IMR-90 (cell line): Measurements from ENCODE around the gene PITPNB. TPM values are rescaled to one million over a fixed set of nuclear protein-coding genes. Genes with fewer than 3 reads are reported as not detected.

Experiments
- ATAC-seq: fragments of 200-7000 bp; cut with Tn5 transposase; 2 replicates; pipeline ENCODE4 v1.9.1; 2020; ENCODE audit warnings: low read depth, mild to moderate bottlenecking, moderate library complexity
- BruUV-seq: library from RNA; stranded (reverse); fragments of 400-500 nt; replicated peaks from 2 replicates; lab custom pipeline; 2021; lab: Mats Ljungman, UMichigan
- CTCF ChIA-PET: fragments of 300-600 bp; formaldehyde crosslinking; extraction: SDS; loops from one replicate; lab custom pipeline; 2021; ENCODE audit warnings: antibody characterized with exemption; lab: Yijun Ruan, JAX
- POLR2A ChIA-PET: fragments of 300-600 bp; sonication (Branson Sonifier 250); formaldehyde crosslinking; loops from one replicate; lab custom pipeline; 2022; ENCODE audit warnings: antibody characterized with exemption; ENCODE audit not compliant: unreplicated experiment; lab: Charles Lee
- DNase-seq: peaks from one replicate; pipeline ENCODE4 v3.0.0; 2013
- H2AFZ ChIP-seq: replicated peaks from 2 replicates; pipeline ENCODE3; 2013; ENCODE audit warnings: low read length, mild to moderate bottlenecking; ENCODE audit not compliant: poor library complexity
- H2AK5ac ChIP-seq: 2 replicates; pipeline ENCODE4 v1.6.1; 2013; ENCODE audit warnings: low read depth, low read length, inconsistent platforms
- H2AK9ac ChIP-seq: replicated peaks from 2 replicates; pipeline ENCODE3; 2013; ENCODE audit warnings: mild to moderate bottlenecking, low read depth, low read length, moderate library complexity; ENCODE audit not compliant: poor library complexity
- H2BK120ac ChIP-seq: 2 replicates; pipeline ENCODE4 v1.6.1; 2013; ENCODE audit warnings: low read depth, low read length, inconsistent platforms
- H2BK15ac ChIP-seq: 3 replicates; pipeline ENCODE4 v1.6.1; 2013; ENCODE audit warnings: low read depth, low read length, inconsistent platforms
- H2BK20ac ChIP-seq: 2 replicates; pipeline ENCODE4 v1.6.1; 2013; ENCODE audit warnings: low read depth, mild to moderate bottlenecking, inconsistent platforms, low read length, moderate library complexity
- H2BK5ac ChIP-seq: 2 replicates; pipeline ENCODE4 v1.6.1; 2013; ENCODE audit warnings: mild to moderate bottlenecking, low read depth, low read length, inconsistent platforms; ENCODE audit not compliant: poor library complexity, severe bottlenecking
- H3K14ac ChIP-seq: replicated peaks from 2 replicates; pipeline ENCODE4 v1.6.1; 2013; ENCODE audit warnings: low read depth, low read length, inconsistent platforms
- H3K18ac ChIP-seq: 2 replicates; pipeline ENCODE4 v1.6.1; 2013; ENCODE audit warnings: low read depth, low read length, control low read depth
- H3K23ac ChIP-seq: 2 replicates; pipeline ENCODE4 v1.6.1; 2013; ENCODE audit warnings: low read depth, low read length, inconsistent platforms
- H3K27ac ChIP-seq: 2 replicates; pipeline ENCODE4 v1.5.1; 2013; ENCODE audit warnings: mild to moderate bottlenecking, control low read depth, low read length; ENCODE audit not compliant: insufficient read depth
- H3K27me3 ChIP-seq: 2 replicates; pipeline ENCODE4 v1.6.1; 2013; ENCODE audit warnings: low read length; ENCODE audit not compliant: control insufficient read depth, insufficient read depth
- H3K36me3 ChIP-seq: 2 replicates; pipeline ENCODE4 v1.6.1; 2013; ENCODE audit warnings: low read length, mixed read lengths; ENCODE audit not compliant: control insufficient read depth, insufficient read depth
- H3K4ac ChIP-seq: 2 replicates; pipeline ENCODE4 v1.6.1; 2013; ENCODE audit warnings: low read depth, low read length, inconsistent platforms
- H3K4me1 ChIP-seq: 2 replicates; pipeline ENCODE4 v1.6.1; 2013; ENCODE audit warnings: low read length, mixed read lengths; ENCODE audit not compliant: control insufficient read depth, insufficient read depth
- H3K4me2 ChIP-seq: 2 replicates; pipeline ENCODE4 v1.6.1; 2013; ENCODE audit warnings: low read depth, mild to moderate bottlenecking, control low read depth, low read length, moderate library complexity
- H3K4me3 ChIP-seq: 2 replicates; pipeline ENCODE4 v1.5.1; 2013; ENCODE audit warnings: low read depth, mild to moderate bottlenecking, control low read depth, low read length, moderate library complexity; ENCODE audit not compliant: insufficient read depth
- H3K56ac ChIP-seq: 2 replicates; pipeline ENCODE4 v1.6.1; 2013; ENCODE audit warnings: low read length, inconsistent platforms; ENCODE audit not compliant: insufficient read depth; ENCODE audit errors: extremely low read depth
- H3K79me1 ChIP-seq, 2 experiments: 2 replicates each; pipeline ENCODE4 v1.6.1; 2013; ENCODE audit warnings: low read length in 2 of 2, inconsistent platforms in 1 of 2, low read depth in 1 of 2
- H3K9ac ChIP-seq: 2 replicates; pipeline ENCODE4 v1.6.1; 2013; ENCODE audit warnings: low read depth, low read length, control low read depth
- H3K9me1 ChIP-seq: 2 replicates; pipeline ENCODE4 v1.6.1; 2013; ENCODE audit warnings: low read length, inconsistent platforms; ENCODE audit not compliant: insufficient read depth
- H3K9me3 ChIP-seq: 2 replicates; pipeline ENCODE4 v1.6.1; 2013; ENCODE audit warnings: low read length; ENCODE audit not compliant: control insufficient read depth, insufficient read depth
- H4K20me1 ChIP-seq: 2 replicates; pipeline ENCODE4 v1.6.1; 2013; ENCODE audit warnings: low read length, inconsistent platforms; ENCODE audit not compliant: insufficient read depth
- H4K5ac ChIP-seq: 2 replicates; pipeline ENCODE4 v1.6.1; 2013; ENCODE audit warnings: mild to moderate bottlenecking, low read depth, low read length, control low read depth
- H4K8ac ChIP-seq, 2 experiments: 2 replicates each; pipeline ENCODE4 v1.6.1; 2013; ENCODE audit warnings: low read depth in 2 of 2, low read length in 2 of 2, control low read depth in 1 of 2, inconsistent platforms in 1 of 2
- H4K91ac ChIP-seq: 2 replicates; pipeline ENCODE4 v1.6.1; 2013; ENCODE audit warnings: low read depth, low read length, inconsistent platforms; ENCODE audit not compliant: insufficient read depth
- BHLHE40 ChIP-seq: fragments of 150-350 bp; IDR thresholded peaks from 2 replicates; pipeline ENCODE4 v1.6.1; 2016; ENCODE audit warnings: mild to moderate bottlenecking, low read depth, low read length
- CEBPB ChIP-seq: IDR thresholded peaks from 2 replicates; pipeline ENCODE4 v1.6.1; 2012; ENCODE audit warnings: low read depth, low read length, improper control_type of control experiment
- CHD1 ChIP-seq: IDR thresholded peaks from 2 replicates; pipeline ENCODE4 v1.6.1; 2012; ENCODE audit warnings: low read depth, low read length, improper control_type of control experiment
- CTCF ChIP-seq: conservative IDR thresholded peaks from 2 replicates; pipeline ENCODE4 v1.5.1; 2012; ENCODE audit warnings: mild to moderate bottlenecking, low read depth, low read length, improper control_type of control experiment
- ELK1 ChIP-seq: fragments of 150-350 bp; IDR thresholded peaks from 2 replicates; pipeline ENCODE4 v1.6.1; 2016; ENCODE audit warnings: low read depth, mild to moderate bottlenecking, low read length, moderate library complexity, borderline replicate concordance
- FOS ChIP-seq: fragments of 150-350 bp; IDR thresholded peaks from 2 replicates; pipeline ENCODE4 v1.6.1; 2016; ENCODE audit warnings: low read depth, low read length
- MAFK ChIP-seq: IDR thresholded peaks from 2 replicates; pipeline ENCODE4 v1.6.1; 2012; ENCODE audit warnings: low read depth, low read length, improper control_type of control experiment
- MAZ ChIP-seq: IDR thresholded peaks from 2 replicates; pipeline ENCODE4 v1.6.1; 2012; ENCODE audit warnings: low read depth, mild to moderate bottlenecking, low read length, improper control_type of control experiment, moderate library complexity, borderline replicate concordance
- MXI1 ChIP-seq: IDR thresholded peaks from 2 replicates; pipeline ENCODE4 v1.6.1; 2012; ENCODE audit warnings: low read depth, mild to moderate bottlenecking, low read length, moderate library complexity, borderline replicate concordance
- NFE2L2 ChIP-seq: fragments of 150-350 bp; IDR thresholded peaks from 2 replicates; pipeline ENCODE4 v1.6.1; 2016; ENCODE audit warnings: low read depth, mild to moderate bottlenecking, low read length
- POLR2A ChIP-seq: IDR thresholded peaks from 2 replicates; pipeline ENCODE4 v1.6.1; 2012; ENCODE audit warnings: mild to moderate bottlenecking, low read depth, low read length
- RAD21 ChIP-seq: IDR thresholded peaks from 2 replicates; pipeline ENCODE4 v1.6.1; 2012; ENCODE audit warnings: low read length, improper control_type of control experiment
- RCOR1 ChIP-seq: IDR thresholded peaks from 2 replicates; pipeline ENCODE4 v1.6.1; 2012; ENCODE audit warnings: mild to moderate bottlenecking, low read length, improper control_type of control experiment; ENCODE audit not compliant: insufficient replicate concordance
- RFX5 ChIP-seq: IDR thresholded peaks from 2 replicates; pipeline ENCODE4 v1.8.0; 2012; ENCODE audit warnings: low read depth, mild to moderate bottlenecking, low read length, moderate library complexity
- SMC3 ChIP-seq: fragments of 150-350 bp; IDR thresholded peaks from 2 replicates; pipeline ENCODE4 v1.6.1; 2016; ENCODE audit warnings: low read depth, mild to moderate bottlenecking, antibody characterized with exemption, low read length, moderate library complexity
- USF2 ChIP-seq: fragments of 150-350 bp; IDR thresholded peaks from 2 replicates; pipeline ENCODE4 v1.6.1; 2017; ENCODE audit warnings: mild to moderate bottlenecking, antibody characterized with exemption, low read length, low read depth
- WGBS, 2 experiments: methylation state at CpG; one replicate each; pipeline versions ENCODE4 v1.1.5 to v1.1.7; 2013; ENCODE audit warnings: missing lambda C conversion rate in 2 of 2; ENCODE audit not compliant: insufficient read length in 1 of 2; ENCODE audit errors: extremely low coverage in 2 of 2; 5-methylcytosine and 5-hydroxymethylcytosine counted together
- dilution Hi-C: fragments of 300-500 bp; cut with HindIII; formaldehyde crosslinking; loops from one replicate; pipeline ENCODE4 v1.14.3; 2018; ENCODE audit warnings: low sequenced_read_pairs; ENCODE audit not compliant: unreplicated experiment
- in situ Hi-C: fragments of 300-500 bp; cut with MboI; formaldehyde crosslinking; loops from 3 replicates; pipeline ENCODE4 v1.14.3; 2019; ENCODE audit warnings: low sequenced_read_pairs, inconsistent platforms, mixed read lengths
- intact Hi-C: fragments of 100-400 bp; cut with micrococcal nuclease; formaldehyde crosslinking; loops from 2 replicates; pipeline ENCODE4 v1.10.0; 2022
- polyA plus RNA-seq, 3 experiments: library from polyadenylated mRNA; depleted of rRNA; stranded (reverse); fragments of >200 nt; gene quantifications; 2 replicates each; pipeline ENCODE4 v1.2.3, GENCODE V29; 2012; ENCODE audit warnings: low replicate concordance in 1 of 3
- total RNA-seq: library from RNA; depleted of rRNA; stranded (reverse); fragments of >200 nt; gene quantifications from 2 replicates; pipeline ENCODE4 v1.2.3, GENCODE V29; 2012

PITPNB gene
- total and polyA plus RNA-seq, 2 of the 4 experiments (the other 2 are of a cell fraction) = 19.7 to 54.5 TPM

- Histone ChIP-seq H3K9ac (no peak overlapping the region), H3K27ac (no peak overlapping the region), H2AK9ac (no peak overlapping the region), H3K4me3 (no peak overlapping the region), H3K4me1 (peaks cover 3% of the 10 kb centered on the region), H3K4me2 (no peak overlapping the region), H3K14ac (no peak overlapping the region), H2AK5ac (no peak overlapping the region), H3K9me3 (no peaks in the 10 kb centered on the region), H3K18ac (no peak overlapping the region), H2AFZ (no peak overlapping the region), H2BK120ac (no peak overlapping the region), H2BK5ac (no peak overlapping the region), H3K36me3 (no peaks in the 10 kb centered on the region), H2BK20ac (no peak overlapping the region), H3K56ac (no peak overlapping the region), H3K27me3 (no peaks in the 10 kb centered on the region), H4K20me1 (no peaks in the 10 kb centered on the region), H2BK15ac (no peak overlapping the region), H4K91ac (no peak overlapping the region), H3K4ac (no peak overlapping the region), H3K9me1 (no peaks in the 10 kb centered on the region), H4K8ac (no peak overlapping the region), H3K79me1 (no peaks in the 10 kb centered on the region; a peak in 1 of 4 replicates), H4K5ac (no peak overlapping the region), H3K23ac (no peak overlapping the region)
- no CpG with 5 or more reads among the region's 3 CpGs for WGBS, 2 experiments
- TF ChIP-seq MAZ = no peak
- no peak for TF ChIP-seq MXI1
- no peak for TF ChIP-seq BHLHE40
- TF ChIP-seq FOS = no peak
- no peak for TF ChIP-seq RFX5
- no peak for TF ChIP-seq RCOR1
- TF ChIP-seq CHD1 = no peak
- TF ChIP-seq RAD21 = no peak
- TF ChIP-seq SMC3 = no peak
- TF ChIP-seq CEBPB = no peak
- no peak for TF ChIP-seq POLR2A
- TF ChIP-seq CTCF = no peak
- TF ChIP-seq NFE2L2 = no peak
- TF ChIP-seq USF2 = no peak
- TF ChIP-seq MAFK = no peak
- no peak for TF ChIP-seq ELK1
- ChIA-PET POLR2A (no interaction called here), CTCF (no interaction called here)
- intact Hi-C loops (no loop called here), in situ Hi-C loops (no loop called here), dilution Hi-C loops (no loop called here)
- BruUV-seq = no TSS peak
- ATAC-seq (peak; percentile 68), DNase-seq (peak; percentile 81)
Measured at GRCh38 chr22:27952091-27952490, 33.0 kb upstream of the PITPNB start.
